DOHH2 (cell line): Measurements from ENCODE around the gene TGFB2.

ENCODE experiments used
- H3F3A ChIP-seq: fragments of 200-600 bp; sonication (generic), shearing (Covaris generic); 2 replicates; pipeline ENCODE4 v1.6.0; 2016; ENCODE audit warnings: antibody characterized with exemption, mild to moderate bottlenecking; ENCODE audit not compliant: control insufficient read depth, insufficient read depth
- H3K27ac ChIP-seq: fragments of 200-600 bp; sonication (generic); 2 replicates; pipeline ENCODE4 v1.5.1; 2014; ENCODE audit warnings: low read depth, mild to moderate bottlenecking, low read length, moderate library complexity
- H3K27me3 ChIP-seq: fragments of 200-600 bp; sonication (generic); 2 replicates; pipeline ENCODE4 v1.6.1; 2014; ENCODE audit warnings: mild to moderate bottlenecking, low read length, mixed read lengths; ENCODE audit not compliant: control insufficient read depth
- H3K36me3 ChIP-seq: fragments of 200-600 bp; sonication (generic); 2 replicates; pipeline ENCODE4 v1.6.1; 2014; ENCODE audit warnings: mild to moderate bottlenecking, low read length, moderate library complexity, mixed read lengths; ENCODE audit not compliant: control insufficient read depth
- H3K4me1 ChIP-seq: fragments of 200-600 bp; sonication (generic); 2 replicates; pipeline ENCODE4 v1.6.1; 2014; ENCODE audit warnings: mild to moderate bottlenecking, low read length, mixed read lengths; ENCODE audit not compliant: control insufficient read depth
- H3K4me2 ChIP-seq: fragments of 200-600 bp; sonication (generic); 2 replicates; pipeline ENCODE4 v1.6.0; 2014; ENCODE audit warnings: mild to moderate bottlenecking, low read length, moderate library complexity
- H3K4me3 ChIP-seq: fragments of 200-600 bp; sonication (generic); 2 replicates; pipeline ENCODE4 v1.5.1; 2014; ENCODE audit warnings: mild to moderate bottlenecking, low read length, mixed read lengths
- H3K79me2 ChIP-seq: fragments of 200-600 bp; sonication (generic); 2 replicates; pipeline ENCODE4 v1.6.1; 2014; ENCODE audit warnings: mild to moderate bottlenecking, low read length, mixed read lengths; ENCODE audit not compliant: control insufficient read depth
- H3K9me2 ChIP-seq: fragments of 200-600 bp; sonication (generic); replicated peaks from 2 replicates; pipeline ENCODE4 v1.6.1; 2014; ENCODE audit warnings: mild to moderate bottlenecking, low read length, mixed read lengths; ENCODE audit not compliant: control insufficient read depth
- H3K9me3 ChIP-seq: fragments of 200-600 bp; sonication (generic); 2 replicates; pipeline ENCODE4 v1.6.1; 2014; ENCODE audit warnings: antibody characterized with exemption, low read length, mixed read lengths; ENCODE audit not compliant: control insufficient read depth, insufficient read depth
- H4K20me1 ChIP-seq: fragments of 200-600 bp; sonication (generic); 2 replicates; pipeline ENCODE4 v1.6.0; 2014; ENCODE audit warnings: low read depth, mild to moderate bottlenecking, antibody characterized with exemption, low read length, moderate library complexity; ENCODE audit not compliant: control insufficient read depth, insufficient read depth
- EZH2phosphoT487 ChIP-seq: fragments of 200-600 bp; sonication (generic); IDR thresholded peaks from 2 replicates; pipeline ENCODE4 v1.6.1; 2017; ENCODE audit warnings: borderline replicate concordance, mild to moderate bottlenecking, antibody characterized with exemption, low read length, moderate library complexity, mixed read lengths
- TF ChIP-seq, protein P1 (sequence below): fragments of 200-600 bp; sonication (generic); IDR thresholded peaks from one replicate; pipeline ENCODE4 v1.5.1; 2014; ENCODE audit warnings: antibody characterized with exemption, mild to moderate bottlenecking, low read depth, low read length; ENCODE audit not compliant: poor library complexity, severe bottlenecking

Gene TGFB2

DNA sequence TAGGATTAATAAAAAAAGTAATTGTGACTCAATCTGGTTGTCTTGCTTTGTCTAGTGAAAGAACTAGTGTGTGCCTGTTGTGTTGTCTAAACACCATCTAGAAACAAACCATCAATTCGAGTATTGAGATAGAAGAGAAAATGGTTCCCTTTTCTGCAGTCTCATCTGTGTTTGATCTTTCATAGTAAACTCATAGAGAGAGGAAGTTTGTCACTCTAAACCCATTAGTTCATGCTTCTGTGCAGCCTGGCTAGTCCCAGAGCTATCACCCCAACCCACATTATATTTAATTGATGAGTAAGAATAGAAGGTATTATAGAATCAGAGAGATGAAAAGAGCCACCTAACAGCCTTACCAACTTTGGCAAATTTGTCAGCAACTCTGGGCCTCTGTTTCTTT, 99.5 kb downstream of the TGFB2 start:
- H3K9me2 ChIP-seq = no peaks in the 10 kb centered on the region
- no peaks in the 10 kb centered on the region for H3K36me3 ChIP-seq
- TF ChIP-seq EZH2phosphoT487 = no peak
- TF ChIP-seq, protein P1, sequence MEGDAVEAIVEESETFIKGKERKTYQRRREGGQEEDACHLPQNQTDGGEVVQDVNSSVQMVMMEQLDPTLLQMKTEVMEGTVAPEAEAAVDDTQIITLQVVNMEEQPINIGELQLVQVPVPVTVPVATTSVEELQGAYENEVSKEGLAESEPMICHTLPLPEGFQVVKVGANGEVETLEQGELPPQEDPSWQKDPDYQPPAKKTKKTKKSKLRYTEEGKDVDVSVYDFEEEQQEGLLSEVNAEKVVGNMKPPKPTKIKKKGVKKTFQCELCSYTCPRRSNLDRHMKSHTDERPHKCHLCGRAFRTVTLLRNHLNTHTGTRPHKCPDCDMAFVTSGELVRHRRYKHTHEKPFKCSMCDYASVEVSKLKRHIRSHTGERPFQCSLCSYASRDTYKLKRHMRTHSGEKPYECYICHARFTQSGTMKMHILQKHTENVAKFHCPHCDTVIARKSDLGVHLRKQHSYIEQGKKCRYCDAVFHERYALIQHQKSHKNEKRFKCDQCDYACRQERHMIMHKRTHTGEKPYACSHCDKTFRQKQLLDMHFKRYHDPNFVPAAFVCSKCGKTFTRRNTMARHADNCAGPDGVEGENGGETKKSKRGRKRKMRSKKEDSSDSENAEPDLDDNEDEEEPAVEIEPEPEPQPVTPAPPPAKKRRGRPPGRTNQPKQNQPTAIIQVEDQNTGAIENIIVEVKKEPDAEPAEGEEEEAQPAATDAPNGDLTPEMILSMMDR = no peak
- no peaks in the 10 kb centered on the region for H3K27me3 ChIP-seq
- H3K79me2 ChIP-seq = no peaks in the 10 kb centered on the region
- no peak overlapping the region for H3K4me2 ChIP-seq
- H3K4me3 ChIP-seq = no peak overlapping the region
- H3K27ac ChIP-seq = no peak overlapping the region
- H3F3A ChIP-seq = no peaks in the 10 kb centered on the region
- no peaks in the 10 kb centered on the region for H3K9me3 ChIP-seq
- no peaks in the 10 kb centered on the region for H4K20me1 ChIP-seq
- H3K4me1 ChIP-seq = no peaks in the 10 kb centered on the region

DNA sequence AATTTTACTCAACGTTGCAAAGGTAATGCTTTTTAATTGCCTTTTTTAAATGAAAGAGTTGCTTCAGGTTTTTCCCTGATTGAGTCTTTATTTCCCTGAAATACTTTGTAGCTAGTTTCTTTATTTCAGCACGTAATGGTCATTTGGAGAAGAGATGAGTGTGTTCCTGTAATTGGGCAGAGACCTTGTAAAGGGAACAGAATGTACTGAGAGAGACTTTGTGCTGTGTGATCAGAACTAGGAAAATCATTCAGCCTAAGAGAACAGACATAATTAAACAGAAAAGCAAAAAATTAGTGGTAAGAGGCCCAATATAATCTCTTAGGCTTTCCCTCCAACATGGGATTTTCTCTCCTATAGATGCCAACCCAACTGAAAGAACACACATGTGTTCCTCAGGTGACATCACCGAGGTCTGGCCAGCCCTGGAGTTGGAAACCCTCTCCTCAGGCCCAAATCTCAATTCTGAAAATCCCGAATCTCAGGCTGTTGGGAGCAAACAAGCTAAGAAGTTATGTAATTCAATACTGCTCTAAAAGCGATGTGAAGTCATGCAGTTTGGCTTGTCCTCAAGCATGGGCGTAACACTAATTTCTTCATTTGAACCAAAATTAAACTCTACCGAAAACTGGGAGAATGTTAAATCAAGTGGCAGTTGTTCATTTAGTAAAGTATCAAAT, 102.0 kb downstream of the TGFB2 start:
- no peak overlapping the region for H3K27ac ChIP-seq
- TF ChIP-seq, protein P1 = no peak
- no peak for TF ChIP-seq EZH2phosphoT487
- H3K36me3 ChIP-seq = no peaks in the 10 kb centered on the region
- no peaks in the 10 kb centered on the region for H3F3A ChIP-seq
- H3K9me3 ChIP-seq = no peaks in the 10 kb centered on the region
- H3K9me2 ChIP-seq = no peaks in the 10 kb centered on the region
- no peaks in the 10 kb centered on the region for H3K27me3 ChIP-seq
- no peaks in the 10 kb centered on the region for H3K79me2 ChIP-seq
- H3K4me1 ChIP-seq = no peaks in the 10 kb centered on the region
- no peak overlapping the region for H3K4me3 ChIP-seq
- no peak overlapping the region for H3K4me2 ChIP-seq
- H4K20me1 ChIP-seq = no peaks in the 10 kb centered on the region

DNA sequence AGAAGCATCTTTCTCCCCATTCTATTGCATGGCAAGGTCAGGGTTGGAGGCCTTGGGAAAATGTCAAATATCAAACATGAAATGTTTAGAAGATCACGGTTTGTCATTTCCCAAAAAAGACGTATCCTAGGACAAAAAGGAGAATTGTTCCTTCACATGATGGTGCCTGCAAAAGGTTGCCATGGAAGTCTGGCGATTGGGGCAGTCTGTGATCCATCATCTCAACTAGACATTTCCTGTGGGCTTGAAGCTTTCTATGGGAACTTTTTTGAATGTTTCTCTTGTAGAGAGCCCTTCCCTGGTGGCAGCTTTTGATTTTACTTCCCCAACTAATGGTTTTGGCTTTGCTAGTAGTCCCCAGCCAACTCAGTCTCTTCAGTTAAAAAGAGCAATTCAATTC, 106.3 kb downstream of the TGFB2 start:
- no peak for TF ChIP-seq EZH2phosphoT487
- TF ChIP-seq, protein P1 = no peak
- Histone ChIP-seq H3K27ac (no peak overlapping the region), H3K79me2 (no peaks in the 10 kb centered on the region), H3K4me1 (no peaks in the 10 kb centered on the region), H3K27me3 (no peaks in the 10 kb centered on the region), H3K36me3 (no peaks in the 10 kb centered on the region), H3K9me2 (no peaks in the 10 kb centered on the region), H3K4me2 (no peak overlapping the region), H4K20me1 (no peaks in the 10 kb centered on the region), H3F3A (no peaks in the 10 kb centered on the region), H3K4me3 (no peak overlapping the region), H3K9me3 (no peaks in the 10 kb centered on the region)
